ENCODE results near the gene TAB2. TPM values are rescaled to one million over a fixed set of nuclear protein-coding genes. Genes with fewer than 3 reads are reported as not detected.

Gene TAB2
- total RNA-seq, 4 donors from 2014 or later = 24.1 to 93.6 (median 51.7) TPM

GRCh38 chr6:149306967-149307366, 10.5 kb upstream of the TAB2 start:
- H3K27me3 ChIP-seq = no peaks in the 10 kb centered on the region
- DNase-seq = no peak
- TF ChIP-seq, protein P1, sequence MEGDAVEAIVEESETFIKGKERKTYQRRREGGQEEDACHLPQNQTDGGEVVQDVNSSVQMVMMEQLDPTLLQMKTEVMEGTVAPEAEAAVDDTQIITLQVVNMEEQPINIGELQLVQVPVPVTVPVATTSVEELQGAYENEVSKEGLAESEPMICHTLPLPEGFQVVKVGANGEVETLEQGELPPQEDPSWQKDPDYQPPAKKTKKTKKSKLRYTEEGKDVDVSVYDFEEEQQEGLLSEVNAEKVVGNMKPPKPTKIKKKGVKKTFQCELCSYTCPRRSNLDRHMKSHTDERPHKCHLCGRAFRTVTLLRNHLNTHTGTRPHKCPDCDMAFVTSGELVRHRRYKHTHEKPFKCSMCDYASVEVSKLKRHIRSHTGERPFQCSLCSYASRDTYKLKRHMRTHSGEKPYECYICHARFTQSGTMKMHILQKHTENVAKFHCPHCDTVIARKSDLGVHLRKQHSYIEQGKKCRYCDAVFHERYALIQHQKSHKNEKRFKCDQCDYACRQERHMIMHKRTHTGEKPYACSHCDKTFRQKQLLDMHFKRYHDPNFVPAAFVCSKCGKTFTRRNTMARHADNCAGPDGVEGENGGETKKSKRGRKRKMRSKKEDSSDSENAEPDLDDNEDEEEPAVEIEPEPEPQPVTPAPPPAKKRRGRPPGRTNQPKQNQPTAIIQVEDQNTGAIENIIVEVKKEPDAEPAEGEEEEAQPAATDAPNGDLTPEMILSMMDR (IDR thresholded peaks at IDR 0.05) = no peak
- TF ChIP-seq POLR2A (IDR thresholded peaks at IDR 0.05) = no peak
- H3K4me1 ChIP-seq = no peaks in the 10 kb centered on the region
- intact Hi-C loops (cut with DNase I; ENCODE audit: low total_unique reads) = no loop called here
- H3K9me3 ChIP-seq = no peaks in the 10 kb centered on the region
- H3K27ac ChIP-seq = no peak overlapping the region
- no peak overlapping the region for H3K4me3 ChIP-seq
- H3K36me3 ChIP-seq = no peaks in the 10 kb centered on the region

DNA sequence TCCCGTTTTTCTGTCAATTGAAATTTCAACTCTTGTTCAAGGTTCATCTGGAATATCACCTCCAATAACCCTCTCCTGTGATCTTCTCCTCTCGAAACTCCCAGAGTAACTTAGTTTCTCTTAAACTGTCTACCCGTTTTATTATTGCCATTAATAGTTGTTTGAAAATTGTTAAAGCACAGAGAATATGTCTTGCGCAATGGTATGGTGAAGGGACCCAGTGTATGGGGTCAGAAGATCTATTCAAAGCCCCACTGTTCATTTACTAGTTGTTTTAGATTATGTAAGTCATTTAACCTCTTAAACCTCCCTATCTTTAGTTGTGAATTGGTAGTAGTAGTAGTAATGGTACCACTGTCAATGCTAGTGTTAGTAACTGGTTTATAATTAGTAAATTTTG, 6.2 kb upstream of the TAB2 start:
- no peak for TF ChIP-seq POLR2A (IDR thresholded peaks at IDR 0.05)
- TF ChIP-seq, protein P1 (IDR thresholded peaks at IDR 0.05) = no peak
- Histone ChIP-seq H3K4me1 (no peaks in the 10 kb centered on the region), H3K36me3 (no peaks in the 10 kb centered on the region), H3K9me3 (no peaks in the 10 kb centered on the region), H3K27me3 (no peaks in the 10 kb centered on the region), H3K4me3 (no peak overlapping the region), H3K27ac (no peak overlapping the region)
- intact Hi-C loops (cut with DNase I; ENCODE audit: low total_unique reads) = no loop called here
- no peak for DNase-seq

DNA sequence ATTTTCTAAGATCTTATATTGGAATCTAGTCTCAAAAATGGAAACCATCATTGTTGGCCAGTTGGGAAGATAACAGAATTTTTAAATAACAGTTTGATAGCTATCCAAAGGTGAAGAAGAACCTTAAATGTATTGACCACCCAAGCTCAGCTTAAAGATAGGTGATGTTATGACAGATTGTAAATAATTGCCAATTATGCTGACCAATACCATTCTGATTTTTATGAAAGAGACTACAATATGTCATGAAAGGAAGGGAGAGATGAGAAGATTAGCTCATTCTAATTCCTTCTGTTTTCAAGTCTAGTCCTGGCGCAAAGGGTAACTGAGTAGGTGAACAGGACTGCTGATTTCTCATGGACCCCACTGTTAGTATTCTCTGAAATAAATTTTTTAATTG, 5.7 kb upstream of the TAB2 start:
- no peak for DNase-seq
- Histone ChIP-seq H3K36me3 (no peaks in the 10 kb centered on the region), H3K4me1 (no peaks in the 10 kb centered on the region), H3K27ac (no peak overlapping the region), H3K4me3 (no peak overlapping the region), H3K27me3 (no peaks in the 10 kb centered on the region), H3K9me3 (no peaks in the 10 kb centered on the region)
- TF ChIP-seq, protein P1 (IDR thresholded peaks at IDR 0.05) = no peak
- no peak for TF ChIP-seq POLR2A (IDR thresholded peaks at IDR 0.05)
- intact Hi-C loops (cut with DNase I; ENCODE audit: low total_unique reads) = no loop called here

- H3K27me3 ChIP-seq = no peaks in the 10 kb centered on the region
- no peak for TF ChIP-seq POLR2A (IDR thresholded peaks at IDR 0.05)
- TF ChIP-seq, protein P1 (IDR thresholded peaks at IDR 0.05) = no peak
- no peaks in the 10 kb centered on the region for H3K9me3 ChIP-seq
- no peak for DNase-seq
- H3K27ac ChIP-seq = no peak overlapping the region
- H3K4me1 ChIP-seq = no peaks in the 10 kb centered on the region
- H3K36me3 ChIP-seq = no peaks in the 10 kb centered on the region
- intact Hi-C loops (cut with DNase I; ENCODE audit: low total_unique reads) = no loop called here
- no peak overlapping the region for H3K4me3 ChIP-seq
These were observed 4.4 kb upstream of the TAB2 start for GRCh38 chr6:149313070-149313469.

DNA sequence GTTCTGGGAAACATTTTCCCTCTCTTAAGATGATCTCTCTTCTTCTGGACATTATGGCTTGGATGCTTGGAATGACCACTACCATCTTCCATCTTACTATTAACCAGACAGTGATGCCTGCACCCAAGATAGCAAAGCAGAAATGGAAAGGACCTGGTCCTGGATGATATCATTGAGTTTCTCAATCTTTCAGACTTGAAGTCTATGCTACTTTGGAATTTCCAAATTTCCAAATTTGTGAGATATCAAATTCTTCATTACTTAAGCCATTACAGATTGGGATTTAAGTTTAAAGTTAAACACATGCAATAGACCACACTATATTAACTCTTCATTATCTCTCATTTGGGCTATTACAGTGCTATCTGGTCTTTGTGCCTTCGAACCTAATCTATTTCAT, 3.7 kb upstream of the TAB2 start:
- intact Hi-C loops (cut with DNase I; ENCODE audit: low total_unique reads) = no loop called here
- no peak for TF ChIP-seq POLR2A (IDR thresholded peaks at IDR 0.05)
- TF ChIP-seq, protein P1 (IDR thresholded peaks at IDR 0.05) = no peak
- DNase-seq = no peak
- no peak overlapping the region for H3K4me3 ChIP-seq
- H3K27me3 ChIP-seq = no peaks in the 10 kb centered on the region
- H3K9me3 ChIP-seq = no peaks in the 10 kb centered on the region
- no peaks in the 10 kb centered on the region for H3K36me3 ChIP-seq
- H3K27ac ChIP-seq = no peak overlapping the region
- H3K4me1 ChIP-seq = no peaks in the 10 kb centered on the region

Measured in uterus (tissue), 4 donors.